HL-60 (cell line): Measurements from ENCODE around the gene FBXO42.

Experiments
- CTCF ChIP-seq: IDR thresholded peaks from one replicate; pipeline ENCODE4 v1.5.1; 2011; ENCODE audit warnings: low read length, control low read depth, inconsistent platforms; ENCODE audit not compliant: insufficient read depth
- GABPA ChIP-seq: IDR thresholded peaks from 2 replicates; pipeline ENCODE4 v1.6.1; 2012; ENCODE audit warnings: low read depth
- POLR2AphosphoS5 ChIP-seq: IDR thresholded peaks from 2 replicates; pipeline ENCODE4 v1.6.1; 2012; ENCODE audit warnings: low read depth
- REST ChIP-seq: IDR thresholded peaks from 2 replicates; pipeline ENCODE4 v1.6.1; 2012; ENCODE audit warnings: low read depth; ENCODE audit not compliant: insufficient replicate concordance
- SPI1 ChIP-seq: IDR thresholded peaks from 2 replicates; pipeline ENCODE4 v1.6.1; 2012; ENCODE audit warnings: low read depth, mild to moderate bottlenecking, borderline replicate concordance

GRCh38 chr1:16207318-16208269, 144.7 kb downstream of the FBXO42 start:
- TF ChIP-seq POLR2AphosphoS5 (no peak), CTCF (no peak), GABPA (no peak), SPI1 (no peak), REST (no peak)
